ENCODE results near the gene STAC2.

The STAC2 gene

GRCh38 chr17:39231591-39232551, 6.1 kb upstream of the STAC2 start:
- DNase-seq = peak in 3 of 4 experiments; percentile 35 to 38 (median 37)

- no peak for DNase-seq
These were observed 5.4 kb upstream of the STAC2 start for GRCh38 chr17:39231091-39231561.

GRCh38 chr17:39230361-39230760, 4.6 kb upstream of the STAC2 start:
- DNase-seq = no peak

GRCh38 chr17:39229274-39229913, 3.6 kb upstream of the STAC2 start:
- DNase-seq = no peak

GRCh38 chr17:39227364-39227919, 1.7 kb upstream of the STAC2 start:
- no peak for DNase-seq

- no peak for DNase-seq
These were observed 376 bp upstream of the STAC2 start for GRCh38 chr17:39225959-39226683.

- DNase-seq = no peak
These were observed 902 bp downstream of the STAC2 start for GRCh38 chr17:39224778-39225307.

GRCh38 chr17:39223907-39224777, 1.6 kb downstream of the STAC2 start:
- DNase-seq = no peak

GRCh38 chr17:39222866-39223834, 2.6 kb downstream of the STAC2 start:
- no peak for DNase-seq

GRCh38 chr17:39222151-39222550, 3.6 kb downstream of the STAC2 start:
- DNase-seq = no peak

- no peak for DNase-seq
These were observed 4.2 kb downstream of the STAC2 start for GRCh38 chr17:39221572-39221971.

- no peak for DNase-seq
These were observed 6.0 kb downstream of the STAC2 start for GRCh38 chr17:39219647-39220154.

GRCh38 chr17:39218906-39219305, 6.8 kb downstream of the STAC2 start:
- no peak for DNase-seq

- no peak for DNase-seq
These were observed 7.9 kb downstream of the STAC2 start for GRCh38 chr17:39217734-39218369.

- no peak for DNase-seq
These were observed 11.9 kb downstream of the STAC2 start for GRCh38 chr17:39213852-39214251.

GRCh38 chr17:39212841-39213480, 12.8 kb downstream of the STAC2 start:
- no peak for DNase-seq

GRCh38 chr17:39212195-39212810, 13.4 kb downstream of the STAC2 start:
- no peak for DNase-seq

- no peak for DNase-seq
These were observed 15.7 kb downstream of the STAC2 start for GRCh38 chr17:39210093-39210434.

All from activated CD4-positive, CD25-positive, alpha-beta regulatory T cell (primary cell).